NB4 (cell line): Measurements from ENCODE around the gene BLCAP.

Experiments
- DNase-seq: peaks from one replicate; pipeline ENCODE4 v3.0.0; 2010; ENCODE audit warnings: low read depth
- H3K4me3 ChIP-seq: one replicate; pipeline ENCODE4 v1.5.1; 2011; ENCODE audit warnings: mild to moderate bottlenecking, low read depth, low read length, moderate library complexity
- CTCF ChIP-seq: IDR thresholded peaks from one replicate; pipeline ENCODE4 v1.5.1; 2012; ENCODE audit warnings: low read depth, low read length
- MYC ChIP-seq: IDR thresholded peaks from 2 replicates; pipeline ENCODE4 v1.6.1; 2011; ENCODE audit warnings: low read depth, low read length
- POLR2A ChIP-seq: IDR thresholded peaks from 2 replicates; pipeline ENCODE4 v1.6.1; 2011; ENCODE audit warnings: mild to moderate bottlenecking; ENCODE audit not compliant: insufficient read length; ENCODE audit errors: extremely low read depth
- TF ChIP-seq, protein P1 (sequence below): IDR thresholded peaks from 2 replicates; pipeline ENCODE4 v1.6.1; 2011; ENCODE audit warnings: low read depth, low read length

BLCAP gene

GRCh38 chr20:37523012-37523391 is 4.7 kb downstream of the BLCAP start:
- no peak for TF ChIP-seq POLR2A
- no peak for TF ChIP-seq MYC
- no peak for TF ChIP-seq CTCF
- TF ChIP-seq, protein P1, sequence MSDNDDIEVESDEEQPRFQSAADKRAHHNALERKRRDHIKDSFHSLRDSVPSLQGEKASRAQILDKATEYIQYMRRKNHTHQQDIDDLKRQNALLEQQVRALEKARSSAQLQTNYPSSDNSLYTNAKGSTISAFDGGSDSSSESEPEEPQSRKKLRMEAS = no peak
- DNase-seq = no peak
- no peak overlapping the region for H3K4me3 ChIP-seq

- no peak overlapping the region for H3K4me3 ChIP-seq
- DNase-seq = no peak
- TF ChIP-seq, protein P1 = no peak
Observed at GRCh38 chr20:37522260-37523011, 5.2 kb downstream of the BLCAP start.

DNA sequence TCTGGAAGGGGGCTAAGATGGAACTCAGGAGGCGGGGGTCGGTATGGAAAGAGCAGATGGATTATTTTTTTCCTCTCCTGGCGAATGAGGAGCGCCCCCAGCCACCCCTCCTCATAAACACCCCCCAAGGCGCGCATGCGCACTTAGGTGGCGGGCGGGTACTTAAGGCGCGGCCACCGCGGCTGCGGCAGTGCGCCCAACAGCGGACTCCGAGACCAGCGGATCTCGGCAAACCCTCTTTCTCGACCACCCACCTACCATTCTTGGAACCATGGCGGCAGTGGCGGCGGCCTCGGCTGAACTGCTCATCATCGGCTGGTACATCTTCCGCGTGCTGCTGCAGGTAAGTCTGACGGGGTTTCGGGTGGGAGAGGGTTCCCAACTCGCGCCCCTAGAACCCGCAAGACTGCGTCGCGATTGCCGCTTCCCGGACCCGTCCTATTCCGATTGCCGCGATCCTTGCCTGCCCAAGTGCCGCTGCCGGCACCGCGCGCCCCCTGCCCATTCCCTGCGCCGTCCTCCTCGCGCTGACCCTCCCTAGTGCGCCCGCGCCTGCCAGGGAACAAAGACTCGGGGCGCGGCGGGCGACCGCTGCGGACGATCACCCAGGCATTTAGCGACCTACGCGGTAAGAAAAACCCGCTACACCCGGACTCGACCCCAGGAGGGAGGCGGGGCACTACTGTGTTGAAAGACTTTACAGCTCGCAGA is 6.5 kb downstream of the BLCAP start, which contains the start of gene NNAT:
TSS of gene NNAT (plus strand) at position 190 of the 711 bp plus-strand sequence. CDS start at position 272, 82 bp downstream.
- DNase-seq = no peak
- no peak within 1 kb of the TSS for H3K4me3 ChIP-seq
- TF ChIP-seq, protein P1 = no peak
- TF ChIP-seq POLR2A = no peak
- TF ChIP-seq MYC = no peak
- TF ChIP-seq CTCF = no peak

GRCh38 chr20:37520419-37520955 is 7.2 kb downstream of the BLCAP start:
- no peak for TF ChIP-seq POLR2A
- H3K4me3 ChIP-seq = no peak overlapping the region

DNA sequence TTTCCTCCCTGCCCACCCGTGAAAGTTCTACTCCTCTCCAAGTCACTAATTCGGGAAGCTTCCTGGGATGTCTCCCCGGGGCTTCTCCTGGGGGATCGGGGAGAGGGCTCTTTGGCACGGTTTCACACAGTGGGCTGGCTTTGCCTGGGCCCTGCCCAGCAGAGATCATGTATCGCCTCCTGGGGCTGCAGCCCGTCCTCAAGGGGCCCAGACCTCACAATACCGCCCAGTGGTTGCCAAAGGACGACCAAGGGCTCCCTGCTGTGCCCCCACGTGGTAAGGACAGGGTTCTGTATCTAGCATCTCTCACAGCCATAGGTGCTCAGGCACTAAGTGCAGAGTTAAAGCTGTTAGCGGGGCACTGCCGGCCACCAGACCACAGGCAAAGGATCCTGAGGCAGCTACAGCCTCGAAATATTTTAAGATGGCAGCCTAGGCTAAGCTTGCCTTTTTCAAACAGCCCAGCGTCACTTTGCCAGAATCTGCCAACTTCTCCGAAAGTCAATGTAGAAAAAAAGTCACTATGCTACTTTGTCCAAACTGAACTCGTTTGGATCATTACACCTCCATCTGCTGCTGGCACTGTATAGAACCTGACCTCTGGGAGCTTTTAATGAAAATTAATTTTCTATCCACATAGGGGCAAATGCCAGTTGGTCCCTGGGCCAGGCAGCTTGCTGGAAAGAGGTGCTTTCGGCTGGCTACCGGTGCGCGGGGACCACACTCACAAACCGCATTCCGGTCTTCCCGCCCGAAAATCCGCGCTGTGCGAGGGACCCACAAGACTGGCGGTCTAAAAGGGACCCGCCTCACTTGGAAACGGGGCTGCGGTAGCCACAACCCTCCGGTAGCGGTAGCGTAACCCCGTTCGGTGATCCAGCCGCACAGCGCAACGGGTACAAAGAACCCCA is 7.9 kb downstream of the BLCAP start:
- H3K4me3 ChIP-seq = no peak overlapping the region
- peak; percentile 80 for DNase-seq
- TF ChIP-seq CTCF (peak; percentile 16), POLR2A (no peak), MYC (0 out of 2 replicates have a peak, but pooled peaks have one; percentile 34)
- TF ChIP-seq, protein P1 = peak; percentile 87

More at GRCh38 chr20:37520419-37520955, 7.2 kb downstream of the BLCAP start:
- no peak for DNase-seq

GRCh38 chr20:37518606-37519507 is 8.8 kb downstream of the BLCAP start:
- TF ChIP-seq MYC (no peak), CTCF (no peak), POLR2A (no peak)
- TF ChIP-seq, protein P1 = no peak
- DNase-seq = no peak
- H3K4me3 ChIP-seq = no peak overlapping the region
